ENCODE measurements around the gene INCA1.

INCA1 gene

DNA sequence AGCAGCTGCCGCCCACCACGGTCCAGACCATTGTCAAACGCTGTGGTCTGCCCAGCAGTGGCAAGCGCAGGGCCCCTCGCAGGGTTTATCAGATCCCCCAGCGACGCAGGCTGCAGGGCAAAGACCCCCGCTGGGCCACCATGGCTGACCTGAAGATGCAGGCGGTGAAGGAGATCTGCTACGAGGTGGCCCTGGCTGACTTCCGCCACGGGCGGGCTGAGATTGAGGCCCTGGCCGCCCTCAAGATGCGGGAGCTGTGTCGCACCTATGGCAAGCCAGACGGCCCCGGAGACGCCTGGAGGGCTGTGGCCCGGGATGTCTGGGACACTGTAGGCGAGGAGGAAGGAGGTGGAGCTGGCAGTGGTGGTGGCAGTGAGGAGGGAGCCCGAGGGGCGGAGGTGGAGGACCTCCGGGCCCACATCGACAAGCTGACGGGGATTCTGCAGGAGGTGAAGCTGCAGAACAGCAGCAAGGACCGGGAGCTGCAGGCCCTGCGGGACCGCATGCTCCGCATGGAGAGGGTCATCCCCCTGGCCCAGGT lies 24.9 kb upstream of the INCA1 start:
- Mint-ChIP-seq H3K36me3 (ENCODE audit: low read depth) (peaks cover 38% of the 10 kb centered on the region), H3K4me3 (no peak overlapping the region), H3K9me3 (no peaks in the 10 kb centered on the region), H3K27ac (no peak overlapping the region), H3K27me3 (ENCODE audit: low read depth, poor library complexity) (peaks cover 4% of the 10 kb centered on the region), H3K4me1 (peaks cover 10% of the 10 kb centered on the region)
- DNase-seq = no peak
- TF ChIP-seq, protein P1, sequence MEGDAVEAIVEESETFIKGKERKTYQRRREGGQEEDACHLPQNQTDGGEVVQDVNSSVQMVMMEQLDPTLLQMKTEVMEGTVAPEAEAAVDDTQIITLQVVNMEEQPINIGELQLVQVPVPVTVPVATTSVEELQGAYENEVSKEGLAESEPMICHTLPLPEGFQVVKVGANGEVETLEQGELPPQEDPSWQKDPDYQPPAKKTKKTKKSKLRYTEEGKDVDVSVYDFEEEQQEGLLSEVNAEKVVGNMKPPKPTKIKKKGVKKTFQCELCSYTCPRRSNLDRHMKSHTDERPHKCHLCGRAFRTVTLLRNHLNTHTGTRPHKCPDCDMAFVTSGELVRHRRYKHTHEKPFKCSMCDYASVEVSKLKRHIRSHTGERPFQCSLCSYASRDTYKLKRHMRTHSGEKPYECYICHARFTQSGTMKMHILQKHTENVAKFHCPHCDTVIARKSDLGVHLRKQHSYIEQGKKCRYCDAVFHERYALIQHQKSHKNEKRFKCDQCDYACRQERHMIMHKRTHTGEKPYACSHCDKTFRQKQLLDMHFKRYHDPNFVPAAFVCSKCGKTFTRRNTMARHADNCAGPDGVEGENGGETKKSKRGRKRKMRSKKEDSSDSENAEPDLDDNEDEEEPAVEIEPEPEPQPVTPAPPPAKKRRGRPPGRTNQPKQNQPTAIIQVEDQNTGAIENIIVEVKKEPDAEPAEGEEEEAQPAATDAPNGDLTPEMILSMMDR (IDR thresholded peaks at IDR 0.05) = no peak

DNA sequence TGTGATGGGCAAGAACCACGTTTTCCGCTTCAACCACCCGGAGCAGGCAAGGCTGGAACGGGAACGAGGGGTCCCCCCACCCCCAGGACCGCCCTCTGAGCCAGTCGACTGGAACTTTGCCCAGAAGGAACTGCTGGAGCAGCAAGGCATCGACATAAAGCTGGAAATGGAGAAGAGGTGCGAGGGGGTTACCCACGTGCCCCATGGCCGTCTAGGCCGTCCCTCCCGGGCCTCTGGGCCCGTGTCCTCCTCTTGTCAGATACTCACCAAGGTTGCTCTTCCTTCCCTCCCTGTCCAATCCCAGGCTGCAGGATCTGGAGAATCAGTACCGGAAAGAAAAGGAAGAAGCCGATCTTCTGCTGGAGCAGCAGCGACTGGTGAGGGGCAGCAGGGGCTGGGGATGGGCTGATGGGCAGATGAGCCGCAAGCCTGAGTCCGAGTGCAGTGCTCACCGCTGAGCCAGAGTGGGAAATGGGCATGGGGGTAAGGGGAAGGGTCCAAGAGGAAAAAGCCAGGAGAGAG lies 23.2 kb upstream of the INCA1 start:
- Mint-ChIP-seq H3K36me3 (ENCODE audit: low read depth) (peaks cover 38% of the 10 kb centered on the region), H3K4me1 (peaks cover 5% of the 10 kb centered on the region), H3K27me3 (ENCODE audit: low read depth, poor library complexity) (no peaks in the 10 kb centered on the region), H3K4me3 (no peak overlapping the region), H3K9me3 (no peaks in the 10 kb centered on the region), H3K27ac (no peak overlapping the region)
- TF ChIP-seq, protein P1 (IDR thresholded peaks at IDR 0.05) = no peak
- no peak for DNase-seq

GRCh38 chr17:5019475-5019956 lies 22.2 kb upstream of the INCA1 start:
- Mint-ChIP-seq H3K27me3 (ENCODE audit: low read depth, poor library complexity) (no peaks in the 10 kb centered on the region), H3K9me3 (no peaks in the 10 kb centered on the region), H3K4me3 (no peak overlapping the region), H3K27ac (peak overlapping the region; percentile 66), H3K4me1 (peaks cover 5% of the 10 kb centered on the region), H3K36me3 (ENCODE audit: low read depth) (peaks cover 33% of the 10 kb centered on the region)
- TF ChIP-seq, protein P1 (IDR thresholded peaks at IDR 0.05) = no peak
- DNase-seq = no peak

- Mint-ChIP-seq H3K4me3 (no peak overlapping the region), H3K4me1 (no peaks in the 10 kb centered on the region), H3K36me3 (ENCODE audit: low read depth) (peaks cover 35% of the 10 kb centered on the region), H3K27me3 (ENCODE audit: low read depth, poor library complexity) (no peaks in the 10 kb centered on the region), H3K27ac (no peak overlapping the region), H3K9me3 (no peaks in the 10 kb centered on the region)
- DNase-seq = no peak
- TF ChIP-seq, protein P1 (IDR thresholded peaks at IDR 0.05) = no peak
These were observed 17.0 kb upstream of the INCA1 start for GRCh38 chr17:5014357-5014756.

GRCh38 chr17:5011928-5012327 lies 14.6 kb upstream of the INCA1 start:
- DNase-seq = no peak
- Mint-ChIP-seq H3K36me3 (ENCODE audit: low read depth) (peaks cover 52% of the 10 kb centered on the region), H3K27ac (peak overlapping the region; percentile 78), H3K4me3 (no peak overlapping the region), H3K4me1 (no peaks in the 10 kb centered on the region), H3K9me3 (no peaks in the 10 kb centered on the region), H3K27me3 (ENCODE audit: low read depth, poor library complexity) (no peaks in the 10 kb centered on the region)
- TF ChIP-seq, protein P1 (IDR thresholded peaks at IDR 0.05) = no peak
